ENCODE data around the gene HOXA10.

The HOXA10 gene

GRCh38 chr7:27203365-27203953 is 29.3 kb upstream of the HOXA10 start:
- no peak for DNase-seq

GRCh38 chr7:27202862-27203134 is 28.7 kb upstream of the HOXA10 start:
- no peak for DNase-seq

GRCh38 chr7:27202018-27202861 is 28.1 kb upstream of the HOXA10 start:
- DNase-seq, result no peak

GRCh38 chr7:27201580-27202017 is 27.5 kb upstream of the HOXA10 start:
- no peak for DNase-seq

GRCh38 chr7:27200761-27201579 is 26.9 kb upstream of the HOXA10 start:
- DNase-seq, result peak; percentile 29

- DNase-seq, result no peak
These were observed 26.0 kb upstream of the HOXA10 start, which contains the start of gene HOXA13 for GRCh38 chr7:27199849-27200760. HOXA13 (minus strand) TSS chr7:27200091; CDS start chr7:27200077, 14 bp downstream.

- DNase-seq, result no peak
These were observed 25.0 kb upstream of the HOXA10 start for GRCh38 chr7:27198871-27199801.

GRCh38 chr7:27198138-27198841 is 24.2 kb upstream of the HOXA10 start:
- DNase-seq, result no peak

- DNase-seq, result no peak
These were observed 23.3 kb upstream of the HOXA10 start for GRCh38 chr7:27197137-27198042.

- peak; percentile 29 for DNase-seq
These were observed 22.2 kb upstream of the HOXA10 start for GRCh38 chr7:27196287-27196767.

- DNase-seq, result no peak
These were observed 20.7 kb upstream of the HOXA10 start for GRCh38 chr7:27194686-27195379.

GRCh38 chr7:27194002-27194352 is 19.9 kb upstream of the HOXA10 start:
- DNase-seq, result no peak

GRCh38 chr7:27193335-27194001 is 19.3 kb upstream of the HOXA10 start:
- no peak for DNase-seq

GRCh38 chr7:27192546-27193334 is 18.6 kb upstream of the HOXA10 start:
- no peak for DNase-seq

- DNase-seq, result no peak
These were observed 17.9 kb upstream of the HOXA10 start for GRCh38 chr7:27191833-27192545.

GRCh38 chr7:27191161-27191731 is 17.1 kb upstream of the HOXA10 start:
- no peak for DNase-seq

Data from NCI-H524 treated with DMSO at 0.1 percent for 48 hours (cell line).